IMR-90 (cell line): ENCODE data around the gene CXCL12. TPM values are rescaled to one million over a fixed set of nuclear protein-coding genes. Genes with fewer than 3 reads are reported as not detected.

Experiments
- ATAC-seq: fragments of 200-7000 bp; cut with Tn5 transposase; 2 replicates; pipeline ENCODE4 v1.9.1; 2020; ENCODE audit warnings: low read depth, mild to moderate bottlenecking, moderate library complexity
- BruUV-seq: library from RNA; stranded (reverse); fragments of 400-500 nt; replicated peaks from 2 replicates; lab custom pipeline; 2021; lab: Mats Ljungman, UMichigan
- CTCF ChIA-PET: fragments of 300-600 bp; formaldehyde crosslinking; extraction: SDS; loops from one replicate; lab custom pipeline; 2021; ENCODE audit warnings: antibody characterized with exemption; lab: Yijun Ruan, JAX
- POLR2A ChIA-PET: fragments of 300-600 bp; sonication (Branson Sonifier 250); formaldehyde crosslinking; loops from one replicate; lab custom pipeline; 2022; ENCODE audit warnings: antibody characterized with exemption; ENCODE audit not compliant: unreplicated experiment; lab: Charles Lee
- DNase-seq: peaks from one replicate; pipeline ENCODE4 v3.0.0; 2013
- H2AFZ ChIP-seq: replicated peaks from 2 replicates; pipeline ENCODE3; 2013; ENCODE audit warnings: low read length, mild to moderate bottlenecking; ENCODE audit not compliant: poor library complexity
- H2AK5ac ChIP-seq: 2 replicates; pipeline ENCODE4 v1.6.1; 2013; ENCODE audit warnings: low read depth, low read length, inconsistent platforms
- H2AK9ac ChIP-seq: replicated peaks from 2 replicates; pipeline ENCODE3; 2013; ENCODE audit warnings: mild to moderate bottlenecking, low read depth, low read length, moderate library complexity; ENCODE audit not compliant: poor library complexity
- H2BK120ac ChIP-seq: 2 replicates; pipeline ENCODE4 v1.6.1; 2013; ENCODE audit warnings: low read depth, low read length, inconsistent platforms
- H2BK15ac ChIP-seq: 3 replicates; pipeline ENCODE4 v1.6.1; 2013; ENCODE audit warnings: low read depth, low read length, inconsistent platforms
- H2BK20ac ChIP-seq: 2 replicates; pipeline ENCODE4 v1.6.1; 2013; ENCODE audit warnings: low read depth, mild to moderate bottlenecking, inconsistent platforms, low read length, moderate library complexity
- H2BK5ac ChIP-seq: 2 replicates; pipeline ENCODE4 v1.6.1; 2013; ENCODE audit warnings: mild to moderate bottlenecking, low read depth, low read length, inconsistent platforms; ENCODE audit not compliant: poor library complexity, severe bottlenecking
- H3K14ac ChIP-seq: replicated peaks from 2 replicates; pipeline ENCODE4 v1.6.1; 2013; ENCODE audit warnings: low read depth, low read length, inconsistent platforms
- H3K18ac ChIP-seq: 2 replicates; pipeline ENCODE4 v1.6.1; 2013; ENCODE audit warnings: low read depth, low read length, control low read depth
- H3K23ac ChIP-seq: 2 replicates; pipeline ENCODE4 v1.6.1; 2013; ENCODE audit warnings: low read depth, low read length, inconsistent platforms
- H3K27ac ChIP-seq: 2 replicates; pipeline ENCODE4 v1.5.1; 2013; ENCODE audit warnings: mild to moderate bottlenecking, control low read depth, low read length; ENCODE audit not compliant: insufficient read depth
- H3K27me3 ChIP-seq: 2 replicates; pipeline ENCODE4 v1.6.1; 2013; ENCODE audit warnings: low read length; ENCODE audit not compliant: control insufficient read depth, insufficient read depth
- H3K36me3 ChIP-seq: 2 replicates; pipeline ENCODE4 v1.6.1; 2013; ENCODE audit warnings: low read length, mixed read lengths; ENCODE audit not compliant: control insufficient read depth, insufficient read depth
- H3K4ac ChIP-seq: 2 replicates; pipeline ENCODE4 v1.6.1; 2013; ENCODE audit warnings: low read depth, low read length, inconsistent platforms
- H3K4me1 ChIP-seq: 2 replicates; pipeline ENCODE4 v1.6.1; 2013; ENCODE audit warnings: low read length, mixed read lengths; ENCODE audit not compliant: control insufficient read depth, insufficient read depth
- H3K4me2 ChIP-seq: 2 replicates; pipeline ENCODE4 v1.6.1; 2013; ENCODE audit warnings: low read depth, mild to moderate bottlenecking, control low read depth, low read length, moderate library complexity
- H3K4me3 ChIP-seq: 2 replicates; pipeline ENCODE4 v1.5.1; 2013; ENCODE audit warnings: low read depth, mild to moderate bottlenecking, control low read depth, low read length, moderate library complexity; ENCODE audit not compliant: insufficient read depth
- H3K56ac ChIP-seq: 2 replicates; pipeline ENCODE4 v1.6.1; 2013; ENCODE audit warnings: low read length, inconsistent platforms; ENCODE audit not compliant: insufficient read depth; ENCODE audit errors: extremely low read depth
- H3K79me1 ChIP-seq, 2 experiments: 2 replicates each; pipeline ENCODE4 v1.6.1; 2013; ENCODE audit warnings: low read length in 2 of 2, inconsistent platforms in 1 of 2, low read depth in 1 of 2
- H3K9ac ChIP-seq: 2 replicates; pipeline ENCODE4 v1.6.1; 2013; ENCODE audit warnings: low read depth, low read length, control low read depth
- H3K9me1 ChIP-seq: 2 replicates; pipeline ENCODE4 v1.6.1; 2013; ENCODE audit warnings: low read length, inconsistent platforms; ENCODE audit not compliant: insufficient read depth
- H3K9me3 ChIP-seq: 2 replicates; pipeline ENCODE4 v1.6.1; 2013; ENCODE audit warnings: low read length; ENCODE audit not compliant: control insufficient read depth, insufficient read depth
- H4K20me1 ChIP-seq: 2 replicates; pipeline ENCODE4 v1.6.1; 2013; ENCODE audit warnings: low read length, inconsistent platforms; ENCODE audit not compliant: insufficient read depth
- H4K5ac ChIP-seq: 2 replicates; pipeline ENCODE4 v1.6.1; 2013; ENCODE audit warnings: mild to moderate bottlenecking, low read depth, low read length, control low read depth
- H4K8ac ChIP-seq, 2 experiments: 2 replicates each; pipeline ENCODE4 v1.6.1; 2013; ENCODE audit warnings: low read depth in 2 of 2, low read length in 2 of 2, control low read depth in 1 of 2, inconsistent platforms in 1 of 2
- H4K91ac ChIP-seq: 2 replicates; pipeline ENCODE4 v1.6.1; 2013; ENCODE audit warnings: low read depth, low read length, inconsistent platforms; ENCODE audit not compliant: insufficient read depth
- CEBPB ChIP-seq: IDR thresholded peaks from 2 replicates; pipeline ENCODE4 v1.6.1; 2012; ENCODE audit warnings: low read depth, low read length, improper control_type of control experiment
- CHD1 ChIP-seq: IDR thresholded peaks from 2 replicates; pipeline ENCODE4 v1.6.1; 2012; ENCODE audit warnings: low read depth, low read length, improper control_type of control experiment
- MAFK ChIP-seq: IDR thresholded peaks from 2 replicates; pipeline ENCODE4 v1.6.1; 2012; ENCODE audit warnings: low read depth, low read length, improper control_type of control experiment
- WGBS, 2 experiments: methylation state at CpG; one replicate each; pipeline versions ENCODE4 v1.1.5 to v1.1.7; 2013; ENCODE audit warnings: missing lambda C conversion rate in 2 of 2; ENCODE audit not compliant: insufficient read length in 1 of 2; ENCODE audit errors: extremely low coverage in 2 of 2; 5-methylcytosine and 5-hydroxymethylcytosine counted together
- dilution Hi-C: fragments of 300-500 bp; cut with HindIII; formaldehyde crosslinking; loops from one replicate; pipeline ENCODE4 v1.14.3; 2018; ENCODE audit warnings: low sequenced_read_pairs; ENCODE audit not compliant: unreplicated experiment
- in situ Hi-C: fragments of 300-500 bp; cut with MboI; formaldehyde crosslinking; loops from 3 replicates; pipeline ENCODE4 v1.14.3; 2019; ENCODE audit warnings: low sequenced_read_pairs, inconsistent platforms, mixed read lengths
- intact Hi-C: fragments of 100-400 bp; cut with micrococcal nuclease; formaldehyde crosslinking; loops from 2 replicates; pipeline ENCODE4 v1.10.0; 2022
- polyA plus RNA-seq, 3 experiments: library from polyadenylated mRNA; depleted of rRNA; stranded (reverse); fragments of >200 nt; gene quantifications; 2 replicates each; pipeline ENCODE4 v1.2.3, GENCODE V29; 2012; ENCODE audit warnings: low replicate concordance in 1 of 3
- total RNA-seq: library from RNA; depleted of rRNA; stranded (reverse); fragments of >200 nt; gene quantifications from 2 replicates; pipeline ENCODE4 v1.2.3, GENCODE V29; 2012

Gene CXCL12
- total and polyA plus RNA-seq, 2 of the 4 experiments (the other 2 are of a cell fraction): 15.8 to 80.7 TPM

- ChIA-PET POLR2A (no interaction called here), CTCF (no interaction called here)
- no peak overlapping the region for H2BK5ac ChIP-seq
Observed at GRCh38 chr10:44366941-44367630, 17.8 kb downstream of the CXCL12 start.

More at GRCh38 chr10:44366941-44367630, 17.8 kb downstream of the CXCL12 start:
- H3K4me3 ChIP-seq: no peak overlapping the region
- no peak overlapping the region for H3K56ac ChIP-seq
- H3K23ac ChIP-seq: no peak overlapping the region
- no peak overlapping the region for H4K8ac ChIP-seq
- no peak overlapping the region for H3K4ac ChIP-seq
- in situ Hi-C loops (no loop called here), intact Hi-C loops (no loop called here), dilution Hi-C loops (no loop called here)
- H2AFZ ChIP-seq: no peak overlapping the region
- no peak overlapping the region for H2BK20ac ChIP-seq
- no peak overlapping the region for H3K14ac ChIP-seq
- 83% methylated on average over 1 of the region's 6 CpGs; no CpG with 5 or more reads in 1 of the 2 experiments for WGBS, 2 experiments
- H3K9me1 ChIP-seq: no peaks in the 10 kb centered on the region
- DNase-seq (peak; percentile 36), ATAC-seq (0 out of 2 replicates have a peak, but pooled peaks have one; percentile 37)
- no peak overlapping the region for H2BK120ac ChIP-seq
- H3K27ac ChIP-seq: no peak overlapping the region
- H2AK5ac ChIP-seq: no peak overlapping the region
- H3K79me1 ChIP-seq: no peaks in the 10 kb centered on the region
- H3K4me2 ChIP-seq: no peak overlapping the region
- H4K20me1 ChIP-seq: no peaks in the 10 kb centered on the region
- H3K9ac ChIP-seq: no peak overlapping the region
- no peak overlapping the region for H4K5ac ChIP-seq
- 0 out of 2 replicates have a peak, but pooled peaks cover 1% of the 10 kb centered on the region for H3K36me3 ChIP-seq
- no peak overlapping the region for H2BK15ac ChIP-seq
- no peaks in the 10 kb centered on the region; the same call in 1 of the 2 replicates for H3K27me3 ChIP-seq
- TF ChIP-seq CEBPB (no peak), MAFK (no peak), CHD1 (no peak)
- H2AK9ac ChIP-seq: no peak overlapping the region
- no peaks in the 10 kb centered on the region for H3K9me3 ChIP-seq
- no peak overlapping the region for H4K91ac ChIP-seq
- BruUV-seq: no TSS peak
- no peak overlapping the region for H3K18ac ChIP-seq
- H3K4me1 ChIP-seq: peaks cover 2% of the 10 kb centered on the region; the same call in 1 of the 2 replicates
